DLD1 (cell line): ENCODE data around the gene KCTD11.

Experiments
- in situ Hi-C: cut with HindIII; loops from 2 replicates; pipeline ENCODE4 v1.10.0; 2017; ENCODE audit warnings: low sequenced_read_pairs

Gene KCTD11

DNA sequence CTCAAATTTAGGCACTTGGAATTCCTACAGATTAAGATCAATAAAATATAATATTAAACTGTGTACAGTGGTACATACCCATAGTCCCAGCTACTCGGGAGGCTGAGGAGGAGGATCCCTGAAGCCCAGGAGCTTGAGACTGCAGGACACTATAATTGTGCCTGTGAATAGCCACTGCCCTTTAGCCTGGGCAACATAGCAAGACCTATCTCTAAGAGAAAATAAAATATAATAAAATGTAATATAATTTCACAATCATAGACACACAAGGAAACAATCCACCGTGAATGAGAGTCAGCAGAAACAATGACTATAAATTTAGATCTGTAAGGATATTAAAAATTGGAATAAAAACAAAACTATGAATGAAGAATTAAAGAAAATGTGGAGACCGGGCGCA, 18.9 kb downstream of the KCTD11 start:
- in situ Hi-C loops, result no loop called here

GRCh38 chr17:7374353-7374752, 22.4 kb downstream of the KCTD11 start:
- in situ Hi-C loops, result no loop called here

GRCh38 chr17:7379134-7379533, 27.2 kb downstream of the KCTD11 start:
- in situ Hi-C loops, result no loop called here

DNA sequence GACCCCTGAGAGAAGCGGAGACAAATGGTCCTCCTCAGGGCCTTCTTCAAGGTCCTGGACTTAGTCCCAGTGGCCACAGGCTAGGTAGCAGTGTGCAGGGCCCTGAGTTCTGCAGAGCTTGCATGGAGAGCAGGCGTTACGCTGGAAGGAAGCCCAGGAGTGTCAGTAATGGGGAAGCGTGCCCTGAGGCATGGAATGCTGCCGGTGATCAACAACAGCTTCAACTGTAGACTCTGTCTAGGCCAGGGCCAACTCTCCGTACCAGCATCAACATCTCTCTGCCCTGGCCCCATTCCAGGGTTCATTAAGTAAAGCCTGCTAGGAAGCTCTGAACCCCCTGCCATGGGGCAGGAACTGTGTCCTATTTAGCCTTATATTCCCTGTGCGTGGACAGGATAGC, 28.4 kb downstream of the KCTD11 start:
- in situ Hi-C loops, result no loop called here

- in situ Hi-C loops, result no loop called here
Observed at GRCh38 chr17:7380855-7381683, 29.1 kb downstream of the KCTD11 start, which contains the start of gene TNK1. TSS of gene TNK1 (plus strand) at chr17:7381089. CDS start at chr17:7382927, 1,838 bp downstream.

DNA sequence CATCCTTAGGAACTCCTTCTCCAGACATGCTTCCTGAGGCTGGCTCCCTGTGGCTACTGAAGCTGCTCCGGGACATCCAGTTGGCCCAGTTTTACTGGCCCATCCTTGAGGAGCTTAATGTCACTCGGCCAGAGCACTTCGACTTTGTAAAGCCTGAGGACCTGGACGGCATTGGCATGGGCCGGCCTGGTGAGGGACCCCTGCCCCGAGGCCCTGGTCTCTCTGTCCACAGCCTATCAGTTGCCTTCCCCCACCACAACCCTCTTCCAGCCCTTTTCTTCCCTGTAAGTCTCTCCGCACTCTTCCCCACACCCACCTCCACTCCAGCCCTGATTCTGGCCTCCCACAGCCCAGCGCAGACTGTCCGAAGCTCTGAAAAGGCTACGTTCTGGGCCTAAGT, 30.9 kb downstream of the KCTD11 start:
- in situ Hi-C loops, result no loop called here

GRCh38 chr17:7383371-7383741, 31.4 kb downstream of the KCTD11 start:
- in situ Hi-C loops, result no loop called here

- in situ Hi-C loops, result no loop called here
Observed at GRCh38 chr17:7383742-7384488, 32.0 kb downstream of the KCTD11 start.

- in situ Hi-C loops, result no loop called here
Observed at GRCh38 chr17:7384489-7385081, 32.6 kb downstream of the KCTD11 start.

DNA sequence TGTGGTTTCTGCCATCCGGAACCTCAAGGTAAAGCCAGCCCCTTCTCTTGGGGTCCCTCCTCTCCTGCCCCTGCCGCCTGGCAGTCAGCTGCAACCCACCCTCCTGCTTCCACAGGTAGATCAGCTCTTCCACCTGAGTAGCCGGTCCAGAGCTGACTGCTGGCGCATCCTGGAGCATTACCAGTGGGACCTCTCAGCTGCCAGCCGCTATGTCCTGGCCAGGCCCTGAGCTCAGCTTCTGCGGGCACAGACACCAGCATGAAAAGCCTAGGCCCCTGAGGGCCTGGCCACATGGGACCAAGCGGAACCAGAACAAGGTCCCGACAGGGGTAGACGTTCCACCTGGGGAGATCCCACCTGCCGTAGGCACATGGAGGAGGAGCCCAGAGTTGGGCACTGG, 36.9 kb downstream of the KCTD11 start:
- in situ Hi-C loops, result no loop called here

- in situ Hi-C loops, result no loop called here
Observed at GRCh38 chr17:7389924-7390910, 38.3 kb downstream of the KCTD11 start.

GRCh38 chr17:7391307-7391706, 39.3 kb downstream of the KCTD11 start:
- in situ Hi-C loops, result no loop called here

DNA sequence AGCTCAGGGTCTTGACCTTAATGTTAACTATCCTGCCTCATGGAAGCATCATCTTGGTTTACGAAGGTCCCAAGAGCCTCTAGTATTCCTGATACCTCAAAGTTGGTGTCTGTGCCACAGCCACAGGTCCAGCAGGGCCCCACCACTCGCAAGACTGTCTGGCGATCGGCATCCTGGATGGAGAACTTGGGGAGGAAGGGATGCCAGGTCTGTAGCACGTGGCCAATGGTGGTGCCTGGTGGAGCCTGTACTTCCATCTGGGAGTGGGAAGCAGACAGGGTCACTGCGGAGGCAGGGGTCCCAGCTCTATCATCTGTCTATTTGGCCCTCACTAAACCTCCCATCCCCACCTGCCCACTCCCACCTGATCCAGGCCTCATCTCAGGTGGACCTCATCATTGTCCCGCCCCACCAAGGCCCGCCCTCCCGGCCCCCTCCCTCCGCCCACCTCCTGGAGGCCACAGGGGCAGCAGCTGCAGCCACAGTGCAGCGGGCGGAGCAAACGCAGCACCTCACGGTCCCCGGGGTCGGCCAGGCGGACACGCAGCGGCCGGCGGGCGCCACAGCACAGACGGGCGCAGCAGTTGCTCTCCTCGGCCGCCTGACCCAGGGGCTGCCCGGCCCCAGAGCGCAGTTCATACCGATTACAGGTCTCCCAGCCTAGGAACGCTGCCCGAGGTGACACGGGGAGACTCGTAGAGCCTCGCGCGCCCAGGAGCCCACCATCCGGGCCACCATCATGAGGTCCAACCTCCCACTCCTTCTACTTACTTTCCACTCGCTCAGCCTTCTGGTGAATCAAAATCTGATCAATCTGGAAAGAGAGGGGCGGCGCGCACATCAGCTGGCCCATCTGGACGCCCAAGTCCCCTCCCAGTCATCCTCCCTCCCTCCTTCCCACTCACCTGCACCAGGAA, 41.0 kb downstream of the KCTD11 start:
- in situ Hi-C loops, result no loop called here

GRCh38 chr17:7393613-7394451, 41.9 kb downstream of the KCTD11 start:
- in situ Hi-C loops, result no loop called here

GRCh38 chr17:7394452-7395191, 42.7 kb downstream of the KCTD11 start, which contains the start of gene PLSCR3:
TSS of gene PLSCR3 (minus strand) at chr17:7394525. CDS start at chr17:7394110, 415 bp downstream.
- in situ Hi-C loops, result no loop called here

DNA sequence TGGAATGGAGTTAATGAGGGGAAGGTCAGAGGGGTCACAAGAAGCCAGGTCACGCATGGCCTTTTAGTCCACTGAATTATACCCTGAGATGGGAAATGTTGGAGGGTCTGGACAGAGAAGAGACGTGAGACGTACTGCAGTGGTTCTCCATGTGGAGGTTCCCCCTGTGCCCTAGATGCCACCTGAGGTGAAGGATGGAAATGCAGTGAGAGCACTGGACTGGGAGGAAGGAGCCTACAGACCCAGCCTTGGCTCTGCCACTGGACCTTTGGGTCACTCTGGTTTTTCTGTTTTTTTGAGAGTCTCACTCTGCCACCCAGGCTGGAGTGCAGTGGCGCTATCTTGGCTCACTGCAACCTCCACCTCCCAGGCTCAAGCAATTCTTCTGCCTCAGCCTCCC, 44.2 kb downstream of the KCTD11 start:
- in situ Hi-C loops, result no loop called here

DNA sequence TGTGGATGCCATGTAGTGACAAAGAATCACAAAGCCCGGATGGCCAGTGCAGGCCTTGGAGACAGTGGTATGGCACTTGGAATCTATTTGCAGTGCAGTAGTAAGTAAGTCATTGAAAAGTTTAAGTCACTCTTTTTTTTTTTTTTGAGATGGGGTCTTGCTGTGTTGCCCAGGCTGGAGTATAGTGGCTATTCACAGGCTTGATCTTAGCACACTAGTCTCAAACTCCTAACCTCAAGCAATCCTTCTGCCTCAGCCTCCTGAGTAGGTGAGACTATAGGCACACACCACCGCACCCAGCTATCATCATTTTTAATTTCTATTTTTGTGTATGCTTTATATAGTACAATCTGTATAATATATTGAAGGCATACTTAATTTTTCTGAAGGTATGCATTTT, 46.6 kb downstream of the KCTD11 start:
- in situ Hi-C loops, result no loop called here
